Panc1 (cell line): ENCODE results near the gene SLC19A3. TPM values are rescaled to one million over a fixed set of nuclear protein-coding genes. Genes with fewer than 3 reads are reported as not detected.

Source experiments
- ATAC-seq: fragments of 200-7000 bp; cut with Tn5 transposase; 2 replicates; pipeline ENCODE4 v1.9.1; 2020; ENCODE audit warnings: mild to moderate bottlenecking, moderate library complexity
- BruUV-seq: library from RNA; stranded (reverse); fragments of 400-500 nt; replicated peaks from 2 replicates; lab custom pipeline; 2021; lab: Mats Ljungman, UMichigan
- CTCF ChIA-PET: fragments of 300-600 bp; sonication (Branson Sonifier 250); formaldehyde crosslinking; loops from one replicate; lab custom pipeline; 2022; ENCODE audit warnings: antibody characterized with exemption; lab: Charles Lee
- POLR2A ChIA-PET: fragments of 300-600 bp; sonication (Branson Sonifier 250); formaldehyde crosslinking; loops from one replicate; lab custom pipeline; 2022; ENCODE audit warnings: antibody characterized with exemption; lab: Charles Lee
- DNase-seq: peaks from one replicate; pipeline ENCODE4 v3.0.0-alpha.2; 2010; ENCODE audit warnings: low read depth, low spot score
- H3K27ac ChIP-seq: 2 replicates; pipeline ENCODE4 v1.5.1; 2011; ENCODE audit warnings: mild to moderate bottlenecking, low read length, inconsistent platforms
- H3K27me3 ChIP-seq: fragments of 200-500 bp; sonication (Bioruptor generic); 2 replicates; pipeline ENCODE4 v1.6.0; 2014; ENCODE audit warnings: low read length, inconsistent platforms; ENCODE audit not compliant: control insufficient read depth, insufficient read depth
- H3K36me3 ChIP-seq: fragments of 200-500 bp; sonication (Bioruptor generic); 2 replicates; pipeline ENCODE4 v1.5.1; 2014; ENCODE audit warnings: inconsistent platforms, mild to moderate bottlenecking, low read length, moderate library complexity; ENCODE audit not compliant: control insufficient read depth, insufficient read depth
- H3K4me1 ChIP-seq: 2 replicates; pipeline ENCODE4 v1.5.1; 2011; ENCODE audit warnings: inconsistent platforms, mild to moderate bottlenecking, low read length, moderate library complexity; ENCODE audit not compliant: control insufficient read depth, insufficient read depth
- H3K4me3 ChIP-seq, 2 experiments: 2 replicates each; pipeline ENCODE4 v1.5.1; 2011 to 2012; ENCODE audit warnings: low read depth in 2 of 2, low read length in 2 of 2, mild to moderate bottlenecking in 2 of 2, inconsistent platforms in 1 of 2, moderate library complexity in 1 of 2
- H3K9me3 ChIP-seq: fragments of 200-500 bp; sonication (Bioruptor generic); 2 replicates; pipeline ENCODE4 v1.5.1; 2014; ENCODE audit warnings: low read depth, mild to moderate bottlenecking, inconsistent platforms, low read length, moderate library complexity; ENCODE audit not compliant: control insufficient read depth, insufficient read depth
- CTCF ChIP-seq: fragments of 450-650 bp; IDR thresholded peaks from 2 replicates; pipeline ENCODE4 v1.5.1; 2017; ENCODE audit warnings: mild to moderate bottlenecking
- POLR2AphosphoS5 ChIP-seq: IDR thresholded peaks from 2 replicates; pipeline ENCODE4 v1.6.1; 2012; ENCODE audit warnings: mild to moderate bottlenecking, low read depth, low read length, moderate library complexity
- SIN3A ChIP-seq: IDR thresholded peaks from 2 replicates; pipeline ENCODE4 v1.6.1; 2012; ENCODE audit warnings: low read depth, mild to moderate bottlenecking, low read length, moderate library complexity, borderline replicate concordance; ENCODE audit not compliant: insufficient read depth
- TCF7L2 ChIP-seq: IDR thresholded peaks from 2 replicates; pipeline ENCODE4 v1.6.1; 2011; ENCODE audit warnings: mild to moderate bottlenecking, low read depth, low read length, inconsistent platforms
- in situ Hi-C: cut with HindIII; loops from 2 replicates; pipeline ENCODE4 v1.10.0; 2016; ENCODE audit warnings: low sequenced_read_pairs, low pct_unique_long_range_greater_than_20kb
- intact Hi-C: fragments of 100-400 bp; cut with micrococcal nuclease; formaldehyde crosslinking; loops from one replicate; pipeline ENCODE4 v1.10.0; 2022; ENCODE audit not compliant: unreplicated experiment
- total RNA-seq: library from RNA; stranded (reverse); gene quantifications from one replicate; pipeline ENCODE4 v1.2.1, GENCODE V29; 2021; ENCODE audit not compliant: unreplicated experiment
- TF ChIP-seq, protein P1 (sequence below), 2 experiments: IDR thresholded peaks; 2 replicates each; pipeline ENCODE4 v1.6.1; 2011 to 2012; ENCODE audit warnings: low read depth in 2 of 2, control low read depth in 1 of 2, low read length in 1 of 2, mild to moderate bottlenecking in 1 of 2, moderate library complexity in 1 of 2; ENCODE audit not compliant: insufficient read depth in 1 of 2

Gene SLC19A3
- total RNA-seq, 1 experiment from 2014 or later: 0.28 TPM

GRCh38 chr2:227642656-227643055, 75.2 kb downstream of the SLC19A3 start:
- in situ Hi-C loops (no loop called here), intact Hi-C loops (no loop called here)
- Histone ChIP-seq H3K4me3 (no peak overlapping the region), H3K4me1 (no peaks in the 10 kb centered on the region), H3K27me3 (no peaks in the 10 kb centered on the region), H3K27ac (no peak overlapping the region), H3K9me3 (no peaks in the 10 kb centered on the region), H3K36me3 (no peaks in the 10 kb centered on the region)
- CTCF ChIA-PET: no interaction called here
- TF ChIP-seq SIN3A: no peak
- TF ChIP-seq, protein P1, sequence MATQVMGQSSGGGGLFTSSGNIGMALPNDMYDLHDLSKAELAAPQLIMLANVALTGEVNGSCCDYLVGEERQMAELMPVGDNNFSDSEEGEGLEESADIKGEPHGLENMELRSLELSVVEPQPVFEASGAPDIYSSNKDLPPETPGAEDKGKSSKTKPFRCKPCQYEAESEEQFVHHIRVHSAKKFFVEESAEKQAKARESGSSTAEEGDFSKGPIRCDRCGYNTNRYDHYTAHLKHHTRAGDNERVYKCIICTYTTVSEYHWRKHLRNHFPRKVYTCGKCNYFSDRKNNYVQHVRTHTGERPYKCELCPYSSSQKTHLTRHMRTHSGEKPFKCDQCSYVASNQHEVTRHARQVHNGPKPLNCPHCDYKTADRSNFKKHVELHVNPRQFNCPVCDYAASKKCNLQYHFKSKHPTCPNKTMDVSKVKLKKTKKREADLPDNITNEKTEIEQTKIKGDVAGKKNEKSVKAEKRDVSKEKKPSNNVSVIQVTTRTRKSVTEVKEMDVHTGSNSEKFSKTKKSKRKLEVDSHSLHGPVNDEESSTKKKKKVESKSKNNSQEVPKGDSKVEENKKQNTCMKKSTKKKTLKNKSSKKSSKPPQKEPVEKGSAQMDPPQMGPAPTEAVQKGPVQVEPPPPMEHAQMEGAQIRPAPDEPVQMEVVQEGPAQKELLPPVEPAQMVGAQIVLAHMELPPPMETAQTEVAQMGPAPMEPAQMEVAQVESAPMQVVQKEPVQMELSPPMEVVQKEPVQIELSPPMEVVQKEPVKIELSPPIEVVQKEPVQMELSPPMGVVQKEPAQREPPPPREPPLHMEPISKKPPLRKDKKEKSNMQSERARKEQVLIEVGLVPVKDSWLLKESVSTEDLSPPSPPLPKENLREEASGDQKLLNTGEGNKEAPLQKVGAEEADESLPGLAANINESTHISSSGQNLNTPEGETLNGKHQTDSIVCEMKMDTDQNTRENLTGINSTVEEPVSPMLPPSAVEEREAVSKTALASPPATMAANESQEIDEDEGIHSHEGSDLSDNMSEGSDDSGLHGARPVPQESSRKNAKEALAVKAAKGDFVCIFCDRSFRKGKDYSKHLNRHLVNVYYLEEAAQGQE (IDR thresholded peaks at IDR 0.05; ENCODE audit: insufficient read depth in 1 of 2, low read depth in 2 of 2, low read length in 1 of 2): no peak
- ATAC-seq (no peak), DNase-seq (no peak)
- POLR2A ChIA-PET: no interaction called here
- BruUV-seq: no TSS peak

DNA sequence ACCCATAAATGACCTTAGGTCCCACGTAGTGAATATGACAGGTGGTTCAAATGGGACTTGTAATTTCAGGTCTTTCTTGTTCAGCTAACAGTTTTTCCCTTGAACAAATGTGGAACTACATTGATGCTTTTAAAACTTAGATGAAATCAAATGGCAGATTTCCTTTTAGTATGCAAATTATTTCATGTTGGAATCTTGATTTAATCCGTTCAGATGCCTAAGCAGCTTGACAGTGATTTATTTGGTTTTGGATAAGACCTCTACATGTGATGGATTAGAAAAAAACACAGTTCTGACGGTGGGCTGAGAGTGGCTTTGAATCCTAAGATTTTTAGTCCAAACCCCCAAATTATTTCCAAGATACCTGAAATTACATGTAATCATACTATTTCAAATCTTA, 83.6 kb downstream of the SLC19A3 start:
- Histone ChIP-seq H3K27ac (no peak overlapping the region), H3K36me3 (no peaks in the 10 kb centered on the region), H3K9me3 (no peaks in the 10 kb centered on the region), H3K27me3 (peaks cover 9% of the 10 kb centered on the region), H3K4me3 (no peak overlapping the region), H3K4me1 (no peaks in the 10 kb centered on the region)
- CTCF ChIA-PET: no interaction called here
- intact Hi-C loops: no loop called here
- in situ Hi-C loops: no loop called here
- TF ChIP-seq CTCF (no peak), POLR2AphosphoS5 (no peak), TCF7L2 (no peak), SIN3A (no peak)
- TF ChIP-seq, protein P1 (IDR thresholded peaks at IDR 0.05; ENCODE audit: insufficient read depth in 1 of 2, low read depth in 2 of 2, low read length in 1 of 2): no peak
- no peak for DNase-seq
- no TSS peak for BruUV-seq
- ATAC-seq: no peak
- POLR2A ChIA-PET: no interaction called here

Other genes starting within 250 kb of the SLC19A3 start
- 98.5 TPM for gene AGFG1, start 245.9 kb downstream of the SLC19A3 start, total RNA-seq
- gene SCYGR2, start 119.1 kb downstream of the SLC19A3 start, total RNA-seq: not detected
- gene SCYGR3, start 103.2 kb downstream of the SLC19A3 start, total RNA-seq: not detected
- gene SCYGR4, start 100.5 kb downstream of the SLC19A3 start, total RNA-seq: not detected
- not detected for gene SCYGR5, start 51.2 kb downstream of the SLC19A3 start, total RNA-seq
- gene SCYGR6, start 6.7 kb upstream of the SLC19A3 start, total RNA-seq: not detected
- gene SCYGR7, start 10.3 kb upstream of the SLC19A3 start, total RNA-seq: not detected
- gene SCYGR8, start 27.9 kb upstream of the SLC19A3 start, total RNA-seq: not detected
- not detected for gene CCL20, start 95.8 kb upstream of the SLC19A3 start, total RNA-seq
- gene DAW1, start 153.6 kb upstream of the SLC19A3 start, total RNA-seq: 0.26 TPM